K562 (cell line): ENCODE measurements around the gene RPL39. TPM values are rescaled to one million over a fixed set of nuclear protein-coding genes. Genes with fewer than 3 reads are reported as not detected.
A peak's percentile ranks its signal among the peaks of the same experiment; 100 is the strongest.

Experiments used
- CXXC5 ChIP-seq: fragments of 250-450 bp; sonication (Bioruptor Pico); IDR thresholded peaks from 2 replicates; pipeline ENCODE4 v1.8.0; 2022; ENCODE audit warnings: inconsistent platforms, mild to moderate bottlenecking, moderate library complexity
- RBM17 ChIP-seq: fragments of 200-400 bp; formaldehyde crosslinking; IDR thresholded peaks from 2 replicates; pipeline ENCODE4 v1.6.1; 2017; ENCODE audit warnings: low read depth, mild to moderate bottlenecking, low read length, borderline replicate concordance
- SMAD2 ChIP-seq: fragments of 150-350 bp; IDR thresholded peaks from 2 replicates; pipeline ENCODE4 v1.6.1; 2014; ENCODE audit warnings: low read depth, mild to moderate bottlenecking, low read length
- SNIP1 ChIP-seq: fragments of 450-650 bp; IDR thresholded peaks from 2 replicates; pipeline ENCODE4 v1.7.1; 2017; ENCODE audit warnings: low read depth, mild to moderate bottlenecking
- TBP ChIP-seq: optimal IDR thresholded peaks from 2 replicates; pipeline ENCODE3; 2011; ENCODE audit warnings: low read depth, low read length, improper control_type of control experiment
- TSC22D4 ChIP-seq: fragments of 450-650 bp; IDR thresholded peaks from 2 replicates; pipeline ENCODE4 v1.6.1; 2016; ENCODE audit warnings: missing genetic modification characterization, missing biosample characterization, control low read depth
- WHSC1 ChIP-seq: IDR thresholded peaks from one replicate; pipeline ENCODE4 v1.6.1; 2012; ENCODE audit warnings: low read length, control low read depth, inconsistent platforms
- ZKSCAN1 ChIP-seq: fragments of 150-350 bp; IDR thresholded peaks from 2 replicates; pipeline ENCODE4 v1.6.1; 2016; ENCODE audit warnings: low read depth, low read length
- ZNF143 ChIP-seq: sonication (generic); formaldehyde crosslinking; IDR thresholded peaks from 2 replicates; pipeline ENCODE4 v1.9.0; 2022; ENCODE audit warnings: mild to moderate bottlenecking, missing genetic modification reagents
- ZNF197 ChIP-seq: fragments of 200-800 bp; sonication (Bioruptor generic); IDR thresholded peaks from 2 replicates; pipeline ENCODE4 v1.6.1; 2016; ENCODE audit warnings: low read depth, missing genetic modification characterization, missing compliant biosample characterization
- ZNF232 ChIP-seq: sonication (generic); formaldehyde crosslinking; IDR thresholded peaks from 2 replicates; pipeline ENCODE4 v1.8.0; 2022; ENCODE audit warnings: mild to moderate bottlenecking, missing genetic modification reagents
- polyA plus RNA-seq, 8 experiments: library from polyadenylated mRNA; depleted of rRNA in 4 of 8; stranded (reverse) in 5 of 8; unstranded in 3 of 8; fragments of >200 nt; fragmentation: Nextera tagmentation in 2 of 8; fragmentation: Illumina TruSeq in 1 of 8; extraction: Ambion mirVana in 2 of 8; extraction: Trizol in 1 of 8; gene quantifications; 2 replicates each; pipeline versions ENCODE4 v1.2.1 to v1.2.3, GENCODE V29; 2011 to 2014; ENCODE audit warnings: inconsistent platforms in 1 of 8, missing spikeins in 1 of 8
- total RNA-seq, 7 experiments: library from RNA; depleted of rRNA in 6 of 7; stranded (reverse); fragments of >200 nt in 6 of 7; fragmentation: Illumina TruSeq in 2 of 7; extraction: Trizol in 2 of 7; gene quantifications; 2 replicates each; pipeline versions ENCODE4 v1.2.1 to v1.2.3, GENCODE V29; 2011 to 2021; ENCODE audit warnings: low replicate concordance in 1 of 7
- TF ChIP-seq, protein P1 (sequence below): IDR thresholded peaks from 2 replicates; pipeline ENCODE4 v1.6.1; 2012; ENCODE audit warnings: low read depth, low read length, improper control_type of control experiment, borderline replicate concordance
- TF ChIP-seq, protein P2 (sequence below): fragments of 450-650 bp; IDR thresholded peaks from 2 replicates; pipeline ENCODE4 v1.6.1; 2016; ENCODE audit warnings: mild to moderate bottlenecking
- TF ChIP-seq, protein P3 (sequence below), 2 experiments: fragments of 450-650 bp in 1 of 2; IDR thresholded peaks; 2 replicates each; pipeline ENCODE4 v1.6.1; 2011 to 2017; ENCODE audit warnings: low read depth in 2 of 2, antibody characterized with exemption in 1 of 2, borderline replicate concordance in 1 of 2, low read length in 1 of 2, mild to moderate bottlenecking in 1 of 2, mixed read lengths in 1 of 2; ENCODE audit not compliant: control insufficient read depth in 1 of 2
- TF ChIP-seq, protein P4 (sequence below): sonication (generic); IDR thresholded peaks from 2 replicates; pipeline ENCODE4 v1.6.1; 2016
- TF ChIP-seq, protein P5 (sequence below), 2 experiments: IDR thresholded peaks in 1 of 2; conservative IDR thresholded peaks in 1 of 2; 2 replicates each; pipeline ENCODE4 v1.6.1; 2016; ENCODE audit warnings: low read depth in 2 of 2, mild to moderate bottlenecking in 1 of 2, missing compliant biosample characterization in 1 of 2, missing genetic modification characterization in 1 of 2, moderate library complexity in 1 of 2

The RPL39 gene
- total and polyA plus RNA-seq, 9 of the 15 experiments (the other 6 are each of a cell fraction or from before 2014, with no cell fraction given): 1,382 to 5,043 (median 3,226) TPM

DNA sequence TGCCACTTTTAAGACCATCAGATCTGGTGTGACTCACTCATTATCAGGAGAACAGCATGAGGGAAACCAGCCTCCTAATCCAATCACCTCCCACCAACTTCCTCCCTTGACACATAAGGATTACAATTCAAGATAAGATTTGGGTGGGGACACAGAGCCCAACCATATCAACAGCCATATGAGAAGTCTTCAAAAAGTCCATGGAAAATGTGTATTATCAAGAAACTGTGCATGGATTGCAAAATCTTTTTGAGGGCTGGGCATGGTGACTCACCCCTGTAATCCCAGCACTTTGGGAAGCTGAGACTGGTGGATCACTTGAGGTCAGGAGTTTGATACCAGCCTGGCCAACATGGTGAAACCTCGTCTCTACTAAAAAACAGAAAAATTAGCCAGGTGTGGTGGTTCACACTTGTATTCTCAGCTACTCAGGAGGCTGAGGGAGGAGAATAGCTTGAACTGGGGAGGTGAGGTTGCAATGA lies 17.8 kb upstream of the RPL39 start (continued):
- TF ChIP-seq, protein P1, sequence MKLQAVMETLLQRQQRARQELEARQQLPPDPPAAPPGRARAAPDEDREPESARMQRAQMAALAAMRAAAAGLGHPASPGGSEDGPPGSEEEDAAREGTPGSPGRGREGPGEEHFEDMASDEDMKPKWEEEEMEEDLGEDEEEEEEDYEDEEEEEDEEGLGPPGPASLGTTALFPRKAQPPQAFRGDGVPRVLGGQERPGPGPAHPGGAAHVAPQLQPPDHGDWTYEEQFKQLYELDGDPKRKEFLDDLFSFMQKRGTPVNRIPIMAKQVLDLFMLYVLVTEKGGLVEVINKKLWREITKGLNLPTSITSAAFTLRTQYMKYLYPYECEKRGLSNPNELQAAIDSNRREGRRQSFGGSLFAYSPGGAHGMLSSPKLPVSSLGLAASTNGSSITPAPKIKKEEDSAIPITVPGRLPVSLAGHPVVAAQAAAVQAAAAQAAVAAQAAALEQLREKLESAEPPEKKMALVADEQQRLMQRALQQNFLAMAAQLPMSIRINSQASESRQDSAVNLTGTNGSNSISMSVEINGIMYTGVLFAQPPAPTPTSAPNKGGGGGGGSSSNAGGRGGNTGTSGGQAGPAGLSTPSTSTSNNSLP: peak; percentile 60; the same call in 1 of the 2 replicates
- TF ChIP-seq WHSC1: no peak
- TF ChIP-seq, protein P2, sequence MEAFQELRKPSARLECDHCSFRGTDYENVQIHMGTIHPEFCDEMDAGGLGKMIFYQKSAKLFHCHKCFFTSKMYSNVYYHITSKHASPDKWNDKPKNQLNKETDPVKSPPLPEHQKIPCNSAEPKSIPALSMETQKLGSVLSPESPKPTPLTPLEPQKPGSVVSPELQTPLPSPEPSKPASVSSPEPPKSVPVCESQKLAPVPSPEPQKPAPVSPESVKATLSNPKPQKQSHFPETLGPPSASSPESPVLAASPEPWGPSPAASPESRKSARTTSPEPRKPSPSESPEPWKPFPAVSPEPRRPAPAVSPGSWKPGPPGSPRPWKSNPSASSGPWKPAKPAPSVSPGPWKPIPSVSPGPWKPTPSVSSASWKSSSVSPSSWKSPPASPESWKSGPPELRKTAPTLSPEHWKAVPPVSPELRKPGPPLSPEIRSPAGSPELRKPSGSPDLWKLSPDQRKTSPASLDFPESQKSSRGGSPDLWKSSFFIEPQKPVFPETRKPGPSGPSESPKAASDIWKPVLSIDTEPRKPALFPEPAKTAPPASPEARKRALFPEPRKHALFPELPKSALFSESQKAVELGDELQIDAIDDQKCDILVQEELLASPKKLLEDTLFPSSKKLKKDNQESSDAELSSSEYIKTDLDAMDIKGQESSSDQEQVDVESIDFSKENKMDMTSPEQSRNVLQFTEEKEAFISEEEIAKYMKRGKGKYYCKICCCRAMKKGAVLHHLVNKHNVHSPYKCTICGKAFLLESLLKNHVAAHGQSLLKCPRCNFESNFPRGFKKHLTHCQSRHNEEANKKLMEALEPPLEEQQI: peak; percentile 98
- no peak for TF ChIP-seq TBP
- TF ChIP-seq TSC22D4 (tag): no peak
- TF ChIP-seq, protein P3, sequence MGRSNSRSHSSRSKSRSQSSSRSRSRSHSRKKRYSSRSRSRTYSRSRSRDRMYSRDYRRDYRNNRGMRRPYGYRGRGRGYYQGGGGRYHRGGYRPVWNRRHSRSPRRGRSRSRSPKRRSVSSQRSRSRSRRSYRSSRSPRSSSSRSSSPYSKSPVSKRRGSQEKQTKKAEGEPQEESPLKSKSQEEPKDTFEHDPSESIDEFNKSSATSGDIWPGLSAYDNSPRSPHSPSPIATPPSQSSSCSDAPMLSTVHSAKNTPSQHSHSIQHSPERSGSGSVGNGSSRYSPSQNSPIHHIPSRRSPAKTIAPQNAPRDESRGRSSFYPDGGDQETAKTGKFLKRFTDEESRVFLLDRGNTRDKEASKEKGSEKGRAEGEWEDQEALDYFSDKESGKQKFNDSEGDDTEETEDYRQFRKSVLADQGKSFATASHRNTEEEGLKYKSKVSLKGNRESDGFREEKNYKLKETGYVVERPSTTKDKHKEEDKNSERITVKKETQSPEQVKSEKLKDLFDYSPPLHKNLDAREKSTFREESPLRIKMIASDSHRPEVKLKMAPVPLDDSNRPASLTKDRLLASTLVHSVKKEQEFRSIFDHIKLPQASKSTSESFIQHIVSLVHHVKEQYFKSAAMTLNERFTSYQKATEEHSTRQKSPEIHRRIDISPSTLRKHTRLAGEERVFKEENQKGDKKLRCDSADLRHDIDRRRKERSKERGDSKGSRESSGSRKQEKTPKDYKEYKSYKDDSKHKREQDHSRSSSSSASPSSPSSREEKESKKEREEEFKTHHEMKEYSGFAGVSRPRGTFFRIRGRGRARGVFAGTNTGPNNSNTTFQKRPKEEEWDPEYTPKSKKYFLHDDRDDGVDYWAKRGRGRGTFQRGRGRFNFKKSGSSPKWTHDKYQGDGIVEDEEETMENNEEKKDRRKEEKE (IDR thresholded peaks at IDR 0.05; ENCODE audit: borderline replicate concordance in 1 of 2, control insufficient read depth in 1 of 2, low read depth in 2 of 2, low read length in 1 of 2): peak in 1 of 2 experiments; percentile 80; a peak in 1 of 4 replicates
- TF ChIP-seq ZNF197 (CRISPR knock-in tag): no peak
- TF ChIP-seq ZKSCAN1: no peak
- no peak for TF ChIP-seq SNIP1
- TF ChIP-seq CXXC5: peak; percentile 47; the same call in 1 of the 2 replicates
- no peak for TF ChIP-seq ZNF232
- no peak for TF ChIP-seq RBM17
- no peak for TF ChIP-seq SMAD2
- TF ChIP-seq ZNF143 (CRISPR knock-in tag): no peak
- TF ChIP-seq, protein P4, sequence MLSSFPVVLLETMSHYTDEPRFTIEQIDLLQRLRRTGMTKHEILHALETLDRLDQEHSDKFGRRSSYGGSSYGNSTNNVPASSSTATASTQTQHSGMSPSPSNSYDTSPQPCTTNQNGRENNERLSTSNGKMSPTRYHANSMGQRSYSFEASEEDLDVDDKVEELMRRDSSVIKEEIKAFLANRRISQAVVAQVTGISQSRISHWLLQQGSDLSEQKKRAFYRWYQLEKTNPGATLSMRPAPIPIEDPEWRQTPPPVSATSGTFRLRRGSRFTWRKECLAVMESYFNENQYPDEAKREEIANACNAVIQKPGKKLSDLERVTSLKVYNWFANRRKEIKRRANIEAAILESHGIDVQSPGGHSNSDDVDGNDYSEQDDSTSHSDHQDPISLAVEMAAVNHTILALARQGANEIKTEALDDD: no peak
- TF ChIP-seq, protein P5, sequence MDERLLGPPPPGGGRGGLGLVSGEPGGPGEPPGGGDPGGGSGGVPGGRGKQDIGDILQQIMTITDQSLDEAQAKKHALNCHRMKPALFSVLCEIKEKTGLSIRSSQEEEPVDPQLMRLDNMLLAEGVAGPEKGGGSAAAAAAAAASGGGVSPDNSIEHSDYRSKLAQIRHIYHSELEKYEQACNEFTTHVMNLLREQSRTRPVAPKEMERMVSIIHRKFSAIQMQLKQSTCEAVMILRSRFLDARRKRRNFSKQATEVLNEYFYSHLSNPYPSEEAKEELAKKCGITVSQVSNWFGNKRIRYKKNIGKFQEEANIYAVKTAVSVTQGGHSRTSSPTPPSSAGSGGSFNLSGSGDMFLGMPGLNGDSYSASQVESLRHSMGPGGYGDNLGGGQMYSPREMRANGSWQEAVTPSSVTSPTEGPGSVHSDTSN (CRISPR knock-in tag; IDR thresholded peaks at IDR 0.05; ENCODE audit: low read depth): no peak
- TF ChIP-seq, protein P5 (tag; conservative IDR thresholded peaks at IDR 0.05; ENCODE audit: low read depth): 0 out of 2 replicates have a peak, but pooled peaks have one; percentile 10
